ENCODE results near the gene SLC28A3.

The SLC28A3 gene

GRCh38 chr9:84338792-84339191 is 1.8 kb downstream of the SLC28A3 start:
- DNase-seq, result no peak

GRCh38 chr9:84337252-84337651 is 3.3 kb downstream of the SLC28A3 start:
- DNase-seq, result no peak

DNA sequence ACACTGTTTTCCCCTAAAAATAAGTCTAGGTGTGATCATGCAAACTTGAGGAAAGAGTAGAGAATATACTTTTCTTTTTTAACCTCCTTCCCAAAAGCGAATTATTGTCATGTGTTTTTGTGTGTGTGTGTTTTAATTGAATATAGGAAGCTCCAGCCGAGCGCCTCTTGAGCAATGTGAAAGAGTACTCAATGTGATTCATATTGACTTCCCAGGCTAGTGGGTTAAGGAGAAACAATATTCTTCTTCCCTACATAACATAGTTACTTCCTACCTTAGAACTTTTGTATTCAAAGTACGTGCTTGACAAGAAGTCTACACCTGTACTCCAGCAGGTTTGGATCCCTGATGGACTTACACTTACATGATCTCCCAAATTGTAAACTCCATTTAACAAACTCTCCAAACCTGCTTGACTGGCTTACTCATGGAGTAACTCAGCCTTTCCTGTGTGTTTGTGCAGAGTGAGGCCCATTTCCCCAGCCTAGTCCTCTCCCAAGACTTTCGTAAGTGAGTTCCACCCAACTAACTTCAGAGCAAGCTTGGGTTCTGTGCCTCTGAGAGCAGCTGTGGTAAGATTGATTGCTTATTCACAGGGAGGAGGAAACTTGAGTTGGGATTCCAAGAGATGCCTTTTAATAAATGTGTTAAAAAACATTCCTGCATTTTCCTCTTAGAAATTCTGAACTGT is 9.3 kb downstream of the SLC28A3 start:
- DNase-seq, result peak; percentile 25

- DNase-seq, result no peak
Measured at GRCh38 chr9:84330246-84330645, 10.3 kb downstream of the SLC28A3 start.

DNA sequence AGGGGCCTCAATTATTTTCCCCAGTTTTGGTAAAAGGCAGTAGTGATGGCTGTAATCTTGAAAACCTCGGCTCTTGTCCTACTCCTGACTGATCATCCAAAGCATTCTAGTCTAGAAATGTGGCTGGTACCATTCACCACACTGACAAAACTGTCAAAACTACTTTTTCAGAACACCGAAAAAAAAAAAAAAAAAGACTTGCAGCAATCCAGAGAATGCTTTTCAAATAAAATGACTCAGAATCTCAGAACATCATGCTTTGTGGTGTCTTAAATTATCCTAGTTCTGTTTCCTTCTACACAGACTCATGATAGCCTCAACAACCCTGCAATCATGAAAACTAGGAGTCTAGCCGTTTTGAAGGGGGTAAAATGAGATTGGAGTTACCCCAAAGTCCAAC is 13.4 kb downstream of the SLC28A3 start:
- no peak for DNase-seq

DNA sequence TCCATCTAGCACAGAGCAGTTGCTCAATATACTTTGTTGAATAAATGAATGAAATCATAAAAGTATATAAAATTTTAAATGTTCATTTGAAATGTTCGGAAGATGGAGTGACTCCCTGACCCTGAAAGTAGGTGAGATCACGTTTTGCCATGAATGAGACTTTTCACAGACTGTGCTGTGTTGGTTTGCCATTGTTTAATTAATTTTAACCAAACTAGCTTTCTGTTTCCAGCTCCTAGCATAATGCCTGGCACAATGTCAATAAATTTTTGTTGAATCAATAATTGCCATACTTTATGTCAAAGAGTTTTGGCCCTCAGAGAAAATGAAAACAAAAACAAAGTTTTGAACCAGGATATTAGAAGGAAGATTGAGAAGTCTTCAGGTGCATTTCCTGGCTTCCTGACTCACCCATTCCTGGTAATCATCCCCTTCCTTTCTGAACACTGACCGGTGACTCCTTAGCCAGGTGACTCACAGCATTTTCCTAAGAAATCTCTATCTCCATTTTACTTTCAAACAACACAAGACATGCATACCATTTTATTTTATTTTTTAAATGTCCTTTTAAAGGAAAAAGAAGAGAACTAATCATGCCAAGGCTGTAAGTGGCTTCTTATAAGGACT is 15.1 kb downstream of the SLC28A3 start:
- DNase-seq, result no peak

GRCh38 chr9:84324811-84325210 is 15.7 kb downstream of the SLC28A3 start:
- DNase-seq, result no peak

- DNase-seq, result no peak
Measured at GRCh38 chr9:84323858-84324257, 16.7 kb downstream of the SLC28A3 start.

DNA sequence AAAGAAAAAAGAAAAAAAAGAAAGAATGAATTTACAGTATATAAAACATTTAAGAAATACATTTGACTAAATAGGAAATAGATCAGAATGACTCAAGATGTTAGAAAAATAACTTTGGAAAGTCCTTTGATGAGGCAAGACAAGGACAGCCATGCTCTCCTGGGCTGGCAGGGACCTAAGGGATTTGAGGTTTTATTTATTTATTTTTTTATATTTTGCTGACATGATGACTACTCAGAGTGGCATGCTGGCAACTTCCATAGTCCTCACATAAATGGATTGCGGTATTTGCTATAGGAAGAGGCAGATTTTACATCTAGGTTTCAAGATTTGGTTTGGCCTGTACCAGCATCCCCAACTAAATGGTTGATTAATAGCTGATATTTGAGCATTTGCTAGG is 17.7 kb downstream of the SLC28A3 start:
- no peak for DNase-seq

GRCh38 chr9:84320231-84320630 is 20.3 kb downstream of the SLC28A3 start:
- no peak for DNase-seq

DNA sequence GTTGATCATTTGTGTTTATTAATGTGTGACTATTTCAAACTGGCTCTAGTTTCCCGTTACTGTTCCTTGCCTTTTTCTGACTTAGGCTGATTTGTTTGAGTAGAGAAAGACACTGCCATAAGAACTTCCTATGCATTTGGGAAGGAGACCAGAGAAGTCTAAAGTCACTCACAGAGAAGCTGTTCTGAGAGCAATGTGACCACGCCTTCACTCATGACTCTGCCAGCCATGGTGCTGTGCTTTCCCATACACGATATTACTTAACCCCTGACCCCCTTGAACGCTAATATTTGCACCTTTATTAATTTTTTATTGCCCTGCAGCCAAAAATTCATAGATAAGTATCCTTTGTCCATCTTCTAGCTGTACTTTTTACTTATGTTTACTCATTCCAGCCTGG is 20.9 kb downstream of the SLC28A3 start:
- DNase-seq, result no peak

DNA sequence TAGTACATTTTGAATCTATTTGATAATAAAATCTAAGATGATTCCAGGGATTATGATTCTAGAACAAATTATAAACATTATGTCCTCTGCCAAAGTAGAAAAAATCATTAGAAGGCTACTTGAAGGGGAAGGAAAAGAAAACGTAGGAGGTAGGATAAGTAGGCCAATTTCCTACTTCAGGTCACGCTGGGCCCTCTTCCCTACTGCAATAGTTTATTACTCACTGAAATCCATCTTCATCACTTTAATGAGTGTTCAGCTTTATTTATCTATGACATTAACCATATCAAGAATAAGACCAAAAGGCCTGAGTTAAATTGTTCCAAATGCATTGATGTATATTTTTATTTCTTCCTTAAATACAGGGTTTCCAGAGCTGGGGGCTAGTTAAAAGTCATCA is 21.6 kb downstream of the SLC28A3 start:
- no peak for DNase-seq

DNA sequence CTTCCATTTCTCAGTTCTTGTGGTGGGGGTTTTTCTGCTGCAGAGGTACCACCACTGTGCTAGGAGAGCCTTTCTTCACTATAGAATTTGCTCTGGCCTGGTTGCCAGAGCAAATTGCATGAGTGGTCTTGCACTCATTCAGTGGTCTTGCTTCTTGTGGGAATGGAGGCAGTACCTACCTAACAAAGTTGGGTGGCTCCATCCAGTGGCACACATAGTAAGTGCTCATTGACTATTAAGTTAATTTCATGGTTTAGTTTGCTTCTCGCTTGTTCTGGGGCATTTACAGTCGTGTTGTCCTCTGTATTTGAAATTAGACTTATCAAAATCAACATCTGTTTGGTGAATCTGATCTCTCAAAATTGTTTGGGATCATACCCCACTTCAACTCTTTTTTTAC is 23.0 kb downstream of the SLC28A3 start:
- no peak for DNase-seq

- DNase-seq, result peak; percentile 72
Measured at GRCh38 chr9:84315278-84315877, 25.2 kb downstream of the SLC28A3 start.

DNA sequence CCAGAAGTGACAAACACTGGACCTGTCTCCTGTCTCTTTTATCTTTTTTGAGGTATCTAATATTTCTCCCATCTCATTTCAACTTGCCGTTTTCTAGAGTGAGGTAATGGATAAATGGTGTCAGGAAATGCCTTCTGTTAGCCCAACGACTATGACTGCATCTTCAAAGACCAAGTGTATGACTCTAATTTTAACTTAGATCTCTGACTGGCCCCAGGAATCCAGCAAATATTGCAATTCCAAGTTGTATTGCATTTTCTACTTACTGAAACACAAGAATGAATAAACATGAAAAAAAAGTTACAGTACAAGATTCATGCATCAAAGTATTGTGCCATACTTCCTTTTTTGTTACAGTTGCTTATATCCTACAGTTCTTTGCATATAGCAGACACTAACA is 26.3 kb downstream of the SLC28A3 start:
- no peak for DNase-seq

DNA sequence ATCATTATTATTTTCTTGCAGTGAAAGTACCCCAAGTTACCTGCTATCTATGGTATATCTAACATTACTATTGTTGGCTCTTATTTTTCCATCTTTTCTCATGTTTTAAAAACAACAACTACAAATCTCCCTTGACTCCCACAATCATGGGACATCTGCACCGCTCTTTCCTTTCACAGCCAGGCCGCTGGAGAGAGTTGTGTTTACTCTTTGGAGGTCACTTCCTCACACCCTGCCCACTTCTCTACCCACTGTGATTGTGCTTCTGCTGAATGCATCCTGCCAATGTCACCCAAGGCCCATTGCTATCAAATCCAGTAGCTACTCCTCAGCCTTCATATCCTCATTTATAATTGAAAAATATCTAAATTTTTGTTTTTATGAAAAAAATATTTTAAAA is 29.7 kb downstream of the SLC28A3 start:
- DNase-seq, result peak; percentile 17

DNA sequence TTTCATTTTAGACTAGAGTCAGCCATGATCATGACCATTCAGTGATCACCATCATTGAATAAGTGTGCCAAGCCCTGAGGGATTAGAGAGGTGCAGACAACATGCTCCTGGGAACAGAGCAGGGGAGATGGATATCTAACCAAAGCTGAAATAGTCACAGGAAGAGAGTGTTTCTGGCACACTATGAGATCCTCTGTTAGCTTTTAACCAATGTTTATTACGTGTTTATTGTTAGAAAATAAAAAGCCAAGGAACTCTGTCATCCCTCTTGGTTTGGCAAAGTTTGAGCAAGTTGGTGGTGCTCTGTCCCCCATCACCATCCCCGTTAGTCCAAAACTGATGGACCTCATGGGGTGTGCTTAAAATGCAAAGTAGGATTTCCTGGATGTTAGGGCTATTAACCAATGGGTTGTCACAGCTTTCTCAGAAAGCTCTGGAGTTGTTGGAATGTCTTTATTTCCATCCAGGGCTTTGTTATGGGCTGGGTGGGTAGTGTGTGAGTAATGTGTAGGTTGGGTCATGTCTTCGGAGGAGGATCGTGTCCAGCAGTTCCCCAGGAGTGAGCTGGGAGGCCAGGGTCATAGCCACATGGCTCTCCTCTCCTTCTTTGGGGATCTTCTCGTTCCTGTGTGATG is 34.9 kb downstream of the SLC28A3 start:
- DNase-seq, result no peak

GRCh38 chr9:84304166-84304565 is 36.4 kb downstream of the SLC28A3 start:
- no peak for DNase-seq

GRCh38 chr9:84303061-84303460 is 37.5 kb downstream of the SLC28A3 start:
- no peak for DNase-seq

DNA sequence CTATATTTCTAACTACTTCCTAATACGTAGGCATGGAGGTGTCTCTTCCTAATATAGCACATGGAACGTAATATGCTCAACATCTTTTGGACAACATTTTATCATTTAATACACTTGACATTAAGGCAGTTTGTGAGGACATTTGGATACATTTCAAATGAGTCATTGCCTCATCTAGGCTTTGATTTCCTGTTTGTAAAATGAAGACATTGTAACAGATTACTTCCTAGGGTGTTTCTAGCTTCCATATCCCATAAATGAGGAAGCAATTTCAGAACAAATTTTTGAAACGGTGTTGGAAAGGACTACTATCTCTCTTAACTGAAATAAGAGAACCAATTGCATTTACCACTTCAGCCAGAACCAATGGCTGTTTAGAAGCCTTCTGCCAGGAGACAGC is 38.7 kb downstream of the SLC28A3 start:
- no peak for DNase-seq

GRCh38 chr9:84300271-84300670 is 40.3 kb downstream of the SLC28A3 start:
- no peak for DNase-seq

GRCh38 chr9:84297162-84297821 is 43.3 kb downstream of the SLC28A3 start:
- no peak for DNase-seq

DNA sequence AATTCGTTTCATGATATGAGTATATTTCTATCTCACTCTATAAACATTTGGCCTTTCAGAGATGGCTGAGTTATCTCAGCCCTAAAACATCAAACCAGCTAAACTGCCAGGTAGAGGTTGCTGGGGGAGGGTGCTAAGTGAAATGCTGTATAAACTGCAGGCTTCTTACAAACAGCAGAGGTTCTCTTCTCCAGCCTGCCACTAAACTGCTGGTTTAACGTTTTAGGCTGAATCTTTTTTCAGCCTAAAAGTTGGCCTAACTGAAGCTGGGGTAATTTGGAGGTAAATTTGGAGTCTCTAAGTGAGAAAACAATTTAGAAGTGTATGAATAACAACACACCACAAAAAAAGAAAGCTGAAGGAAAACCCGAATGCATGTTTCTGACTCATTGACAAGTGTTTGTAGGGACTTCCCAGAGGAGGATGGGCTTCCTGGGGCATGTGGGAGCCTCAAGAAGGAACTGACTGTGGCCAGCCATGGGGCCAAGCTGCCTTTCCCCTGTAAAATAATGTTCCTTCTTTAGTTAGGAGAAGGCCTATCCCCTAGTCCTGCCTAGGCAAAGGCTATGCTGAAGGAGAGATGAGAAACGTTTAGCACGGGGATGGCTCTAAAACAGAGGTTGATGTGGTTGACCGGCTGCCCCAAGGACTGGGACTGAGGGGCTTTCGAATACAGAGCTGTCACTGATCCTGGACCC is 44.3 kb downstream of the SLC28A3 start:
- peak; percentile 15 for DNase-seq
